ENCODE measurements around the gene EIF3I. TPM values are rescaled to one million over a fixed set of nuclear protein-coding genes. Genes with fewer than 3 reads are reported as not detected.

The EIF3I gene
- total and polyA plus RNA-seq, 10 of the 15 experiments (the other 5 are each of a cell fraction or from before 2014, with no cell fraction given), result 208 to 606 (median 352) TPM

GRCh38 chr1:32274646-32275340, 52.6 kb downstream of the EIF3I start:
- no peaks in the 10 kb centered on the region; the same call in none of the 2 replicates for H3K79me2 ChIP-seq (ENCODE audit: control insufficient read depth, insufficient read depth, low read length)
- FAIRE-seq, result no peak
- H4K20me1 ChIP-seq (ENCODE audit: control insufficient read depth, insufficient read depth), result no peaks in the 10 kb centered on the region
- intact Hi-C loops (cut with micrococcal nuclease; ENCODE audit: unreplicated experiment), result no loop called here
- no TSS peak for BruUV-seq (replicated peaks)
- no peak for ATAC-seq
- peaks cover 7% of the 10 kb centered on the region for H3K4me1 ChIP-seq (ENCODE audit: control insufficient read depth, insufficient read depth, low read length)
- H3K27ac ChIP-seq (ENCODE audit: control insufficient read depth, insufficient read depth), result no peak overlapping the region
- H3K9me3 ChIP-seq (replicated peaks; ENCODE audit: control insufficient read depth, insufficient read depth, low read length), result no peaks in the 10 kb centered on the region
- ChIA-PET RAD21 (ENCODE audit: unreplicated experiment) (no interaction called here), CTCF (interaction anchor here (0.7 kb wide), 1 partner anchor 59 kb away, joined by 3 read pairs; no protein-coding TSS in a partner anchor), POLR2A (interaction anchor here (0.6 to 1.0 kb wide), 2 partner anchors 16 to 109 kb away, joined by 3 to 6 read pairs; no protein-coding TSS in a partner anchor), SMC1A (ENCODE audit: uncharacterized antibody, unreplicated experiment) (no interaction called here)
- TF ChIP-seq HDAC6 (IDR thresholded peaks at IDR 0.05; ENCODE audit: unreplicated experiment) (no peak), NRF1 (conservative IDR thresholded peaks at IDR 0.05; ENCODE audit: low read depth, low read length) (no peak), CREM (IDR thresholded peaks at IDR 0.05; ENCODE audit: low read depth) (no peak), SREBF2 (IDR thresholded peaks at IDR 0.05; ENCODE audit: low read length) (no peak), BACH1 (IDR thresholded peaks at IDR 0.05; ENCODE audit: borderline replicate concordance) (no peak), BCL11A (IDR thresholded peaks at IDR 0.05; ENCODE audit: low read depth, low read length) (no peak), ZNF217 (IDR thresholded peaks at IDR 0.05) (no peak)
- in situ Hi-C loops (cut with MboI), result no loop called here
- 91% methylated on average over 31 of the region's 31 CpGs for WGBS (ENCODE audit: insufficient coverage, insufficient replicate concordance, low lambda C conversion rate, missing lambda C conversion rate)
- H3K9ac ChIP-seq (ENCODE audit: control insufficient read depth, insufficient read depth, low read length), result no peak overlapping the region
- no peak overlapping the region for H2AFZ ChIP-seq (ENCODE audit: control insufficient read depth, low read depth, low read length)
- H3K4me3 ChIP-seq, result no peak overlapping the region
- DNase-seq (ENCODE audit: low read depth, low spot score), result no peak
- H3K27me3 ChIP-seq (replicated peaks in 1 of 2; ENCODE audit: control insufficient read depth in 2 of 2, insufficient read depth in 2 of 2, low read length in 1 of 2), result no peaks in the 10 kb centered on the region
- H3K36me3 ChIP-seq (ENCODE audit: control insufficient read depth in 2 of 2, insufficient read depth in 2 of 2, low read length in 1 of 2), result peaks cover 1 to 12% of the 10 kb centered on the region in 2 experiments
- no peak overlapping the region for H3K4me2 ChIP-seq (ENCODE audit: control insufficient read depth, insufficient read depth)

- 78% methylated on average over 22 of the region's 41 CpGs for WGBS (ENCODE audit: insufficient coverage, insufficient replicate concordance, low lambda C conversion rate, missing lambda C conversion rate)
- Histone ChIP-seq H3K9ac (ENCODE audit: control insufficient read depth, insufficient read depth, low read length) (no peak overlapping the region), H3K4me2 (ENCODE audit: control insufficient read depth, insufficient read depth) (no peak overlapping the region), H2AFZ (ENCODE audit: control insufficient read depth, low read depth, low read length) (no peak overlapping the region), H3K27ac (ENCODE audit: control insufficient read depth, insufficient read depth) (no peak overlapping the region), H3K27me3 (replicated peaks in 1 of 2; ENCODE audit: control insufficient read depth in 2 of 2, insufficient read depth in 2 of 2, low read length in 1 of 2) (no peaks in the 10 kb centered on the region), H3K4me1 (ENCODE audit: control insufficient read depth, insufficient read depth, low read length) (peaks cover 7% of the 10 kb centered on the region), H3K9me3 (replicated peaks; ENCODE audit: control insufficient read depth, insufficient read depth, low read length) (no peaks in the 10 kb centered on the region), H3K36me3 (ENCODE audit: control insufficient read depth in 2 of 2, insufficient read depth in 2 of 2, low read length in 1 of 2) (peaks cover 1 to 12% of the 10 kb centered on the region in 2 experiments), H3K79me2 (ENCODE audit: control insufficient read depth, insufficient read depth, low read length) (no peaks in the 10 kb centered on the region; the same call in none of the 2 replicates), H3K4me3 (no peak overlapping the region), H4K20me1 (ENCODE audit: control insufficient read depth, insufficient read depth) (no peaks in the 10 kb centered on the region)
- POLR2A ChIA-PET, result no interaction called here
- FAIRE-seq (no peak), ATAC-seq (no peak), DNase-seq (ENCODE audit: low read depth, low spot score) (no peak)
- in situ Hi-C loops (cut with MboI) (no loop called here), intact Hi-C loops (cut with micrococcal nuclease; ENCODE audit: unreplicated experiment) (no loop called here)
- TF ChIP-seq GABPA (IDR thresholded peaks at IDR 0.05; ENCODE audit: low read depth) (no peak), CHD2 (IDR thresholded peaks at IDR 0.05; ENCODE audit: borderline replicate concordance, low read depth, low read length) (no peak), TCF3 (IDR thresholded peaks at IDR 0.05; ENCODE audit: borderline replicate concordance, insufficient read depth, low read depth, low read length) (no peak), MYB (IDR thresholded peaks at IDR 0.05; ENCODE audit: borderline replicate concordance, low read depth, low read length) (no peak), CHD1 (IDR thresholded peaks at IDR 0.05; ENCODE audit: low read depth, low read length) (no peak), SUZ12 (IDR thresholded peaks at IDR 0.05; ENCODE audit: unreplicated experiment) (no peak), RCOR1 (conservative IDR thresholded peaks at IDR 0.05; ENCODE audit: low read depth, low read length) (no peak), ESRRA (IDR thresholded peaks at IDR 0.05; ENCODE audit: low read length) (no peak), IKZF2 (IDR thresholded peaks at IDR 0.05) (no peak), GATAD2B (conservative IDR thresholded peaks at IDR 0.05; ENCODE audit: low read depth) (no peak), NR2F1 (conservative IDR thresholded peaks at IDR 0.05) (no peak), NKRF (conservative IDR thresholded peaks at IDR 0.05) (no peak)
- CTCF ChIA-PET, result no interaction called here
- SMC1A ChIA-PET (ENCODE audit: uncharacterized antibody, unreplicated experiment), result no interaction called here
- RAD21 ChIA-PET (ENCODE audit: unreplicated experiment), result no interaction called here
- BruUV-seq (replicated peaks), result no TSS peak
Measured at GRCh38 chr1:32275424-32275823, 53.2 kb downstream of the EIF3I start.

Data from GM12878 (cell line).